ENCODE data around the gene FBXO47. TPM values are rescaled to one million over a fixed set of nuclear protein-coding genes. Genes with fewer than 3 reads are reported as not detected.
"Not testable (repeated sequence)": the region's sequence is repeated elsewhere in the genome, so short reads cannot be mapped to it uniquely, and the experiment has no call there.

The FBXO47 gene
- total and polyA plus RNA-seq, 2 of the 13 experiments (the other 11 are each of a cell fraction or from before 2014, with no cell fraction given): not detected

DNA sequence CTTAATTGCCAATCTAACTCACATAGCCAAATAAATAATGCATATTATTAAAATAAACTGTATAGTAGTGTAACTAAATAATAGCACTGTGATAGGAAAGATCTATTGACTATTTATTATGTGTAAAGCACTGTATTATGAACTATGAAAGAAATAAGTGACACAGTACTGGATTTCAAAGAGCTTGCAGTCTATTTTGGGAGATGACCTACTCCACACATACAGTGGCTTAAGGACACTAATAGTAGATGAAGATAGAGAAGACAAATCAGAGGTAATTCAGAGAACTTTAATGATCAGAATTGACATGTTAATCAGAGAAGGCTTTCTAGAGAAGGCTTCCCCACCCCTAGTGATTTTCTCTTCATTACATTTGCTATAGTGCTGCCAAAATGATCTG lies 27.2 kb downstream of the FBXO47 start:
- Histone ChIP-seq H3K27ac (ENCODE audit: extremely low read length, insufficient read depth, low read length) (no peak overlapping the region), H3K4me3 (replicated peaks in 1 of 3; ENCODE audit: insufficient read depth in 1 of 3, low read depth in 2 of 3, low read length in 3 of 3) (no peak overlapping the region), H3K9ac (ENCODE audit: insufficient read depth, low read depth, low read length) (no peak overlapping the region), H4K20me1 (ENCODE audit: insufficient read depth, low read length) (no peaks in the 10 kb centered on the region), H2AFZ (ENCODE audit: low read length) (no peak overlapping the region), H3K27me3 (ENCODE audit: control insufficient read depth in 1 of 2, insufficient read depth in 2 of 2, low read length in 2 of 2) (no peaks in the 10 kb centered on the region), H3K79me2 (ENCODE audit: insufficient read depth, low read length) (no peaks in the 10 kb centered on the region), H3K4me2 (ENCODE audit: low read depth, low read length) (no peak overlapping the region), H3K36me3 (replicated peaks in 1 of 2; ENCODE audit: control insufficient read depth in 1 of 2, insufficient read depth in 2 of 2, low read length in 2 of 2) (no peaks in the 10 kb centered on the region), H3K9me3 (ENCODE audit: low read length) (no peaks in the 10 kb centered on the region), H3K4me1 (ENCODE audit: insufficient read depth, low read length) (0 out of 2 replicates have a peak, but pooled peaks cover 4% of the 10 kb centered on the region)
- DNase-seq (ENCODE audit: low spot score): no peak
- ChIA-PET CTCF (ENCODE audit: low intra/inter-chr PET ratio, low total read pairs) (no interaction called here), POLR2A (interaction anchor here (0.6 kb wide), 2 partner anchors 23 to 112 kb away, joined by 3 read pairs; no protein-coding TSS in a partner anchor)
- FAIRE-seq: no peak
- in situ Hi-C loops (cut with HindIII; ENCODE audit: extremely low pct_ligation_motif_present, low pct_unique_long_range_greater_than_20kb) (no loop called here), intact Hi-C loops (cut with micrococcal nuclease; ENCODE audit: unreplicated experiment) (no loop called here)
- BruUV-seq (replicated peaks): no TSS peak
- no peak for TF ChIP-seq KLF16 (CRISPR knock-in tag; IDR thresholded peaks at IDR 0.05)
- TF ChIP-seq THYN1 (CRISPR knock-in tag; IDR thresholded peaks at IDR 0.05; ENCODE audit: borderline replicate concordance, low read depth): no peak
- TF ChIP-seq ZNF749 (CRISPR knock-in tag; IDR thresholded peaks at IDR 0.05; ENCODE audit: borderline replicate concordance): no peak
- no peak for TF ChIP-seq ZNF558 (CRISPR knock-in tag; IDR thresholded peaks at IDR 0.05; ENCODE audit: borderline replicate concordance)
- TF ChIP-seq, protein P1, sequence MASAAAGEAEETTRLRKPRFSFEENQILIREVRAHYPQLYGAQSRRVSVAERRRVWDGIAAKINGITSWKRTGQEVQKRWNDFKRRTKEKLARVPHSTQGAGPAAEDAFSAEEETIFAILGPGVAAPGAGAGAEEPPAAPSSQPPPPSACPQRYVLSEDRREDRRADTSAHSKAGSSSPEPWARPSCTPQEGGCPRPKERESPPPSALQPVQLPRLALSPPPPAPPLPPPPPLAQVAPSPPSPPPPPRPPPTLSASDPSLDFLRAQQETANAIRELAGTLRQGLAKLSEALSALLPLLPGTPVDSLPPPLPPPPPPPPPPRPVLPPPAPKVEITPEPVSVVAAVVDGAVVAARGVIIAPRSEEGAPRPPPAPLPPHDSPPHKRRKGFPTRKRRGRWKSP (CRISPR knock-in tag; IDR thresholded peaks at IDR 0.05): no peak
- ATAC-seq: no peak

DNA sequence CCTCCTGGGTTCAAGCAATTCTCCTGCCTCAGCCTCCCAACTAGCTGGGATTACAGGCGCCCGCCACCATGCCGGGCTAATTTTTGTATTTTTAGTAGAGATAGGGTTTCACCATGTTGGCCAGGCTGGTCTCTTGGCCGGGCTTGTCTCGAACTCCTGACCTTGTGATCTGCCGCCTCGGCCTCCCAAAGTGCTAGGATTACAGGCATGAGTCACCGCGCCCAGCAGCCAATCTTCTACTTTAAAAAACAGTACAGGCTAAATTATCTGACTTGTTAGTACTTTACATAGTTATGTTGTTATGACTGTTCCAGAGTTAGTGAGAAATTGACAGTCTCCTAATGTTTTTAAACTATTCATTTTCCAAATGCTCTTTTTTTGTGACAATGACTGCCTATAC lies 33.2 kb downstream of the FBXO47 start:
- CTCF ChIA-PET (ENCODE audit: low intra/inter-chr PET ratio, low total read pairs); H3K79me2 ChIP-seq (ENCODE audit: insufficient read depth, low read length); intact Hi-C loops (cut with micrococcal nuclease; ENCODE audit: unreplicated experiment); ATAC-seq; in situ Hi-C loops (cut with HindIII; ENCODE audit: extremely low pct_ligation_motif_present, low pct_unique_long_range_greater_than_20kb); H3K27me3 ChIP-seq (ENCODE audit: control insufficient read depth in 1 of 2, insufficient read depth in 2 of 2, low read length in 2 of 2); H3K9ac ChIP-seq (ENCODE audit: insufficient read depth, low read depth, low read length); H3K27ac ChIP-seq (ENCODE audit: extremely low read length, insufficient read depth, low read length); H2AFZ ChIP-seq (ENCODE audit: low read length); DNase-seq (ENCODE audit: low spot score); FAIRE-seq; H3K9me3 ChIP-seq (ENCODE audit: low read length); H3K36me3 ChIP-seq (replicated peaks in 1 of 2; ENCODE audit: control insufficient read depth in 1 of 2, insufficient read depth in 2 of 2, low read length in 2 of 2); POLR2A ChIA-PET; H4K20me1 ChIP-seq (ENCODE audit: insufficient read depth, low read length); H3K4me2 ChIP-seq (ENCODE audit: low read depth, low read length); BruUV-seq (replicated peaks); H3K4me3 ChIP-seq (replicated peaks in 1 of 3; ENCODE audit: insufficient read depth in 1 of 3, low read depth in 2 of 3, low read length in 3 of 3): not testable (repeated sequence)
- WGBS (ENCODE audit: low lambda C conversion rate): 55% methylated on average over 9 of the region's 9 CpGs
- H3K4me1 ChIP-seq (ENCODE audit: insufficient read depth, low read length): peaks cover 11% of the 10 kb centered on the region

DNA sequence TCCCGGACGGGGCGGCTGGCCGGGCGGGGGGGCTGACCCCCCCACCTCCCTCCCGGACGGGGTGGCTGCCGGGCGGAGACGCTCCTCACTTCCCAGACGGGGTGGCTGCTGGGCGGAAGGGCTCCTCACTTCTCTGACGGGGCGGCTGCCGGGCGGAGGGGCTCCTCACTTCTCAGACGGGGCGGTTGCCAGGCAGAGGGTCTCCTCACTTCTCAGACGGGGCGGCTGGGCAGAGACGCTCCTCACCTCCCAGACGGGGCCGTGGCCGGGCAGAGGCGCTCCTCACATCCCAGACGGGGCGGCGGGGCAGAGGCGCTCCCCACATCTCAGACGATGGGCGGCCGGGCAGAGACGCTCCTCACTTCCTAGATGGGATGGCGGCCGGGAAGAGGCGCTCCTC lies 36.4 kb downstream of the FBXO47 start:
- POLR2A ChIA-PET; H3K4me3 ChIP-seq (replicated peaks in 1 of 3; ENCODE audit: insufficient read depth in 1 of 3, low read depth in 2 of 3, low read length in 3 of 3); CTCF ChIA-PET (ENCODE audit: low intra/inter-chr PET ratio, low total read pairs); FAIRE-seq; H4K20me1 ChIP-seq (ENCODE audit: insufficient read depth, low read length); ATAC-seq; DNase-seq (ENCODE audit: low spot score); H2AFZ ChIP-seq (ENCODE audit: low read length); H3K27me3 ChIP-seq (ENCODE audit: control insufficient read depth in 1 of 2, insufficient read depth in 2 of 2, low read length in 2 of 2); intact Hi-C loops (cut with micrococcal nuclease; ENCODE audit: unreplicated experiment); BruUV-seq (replicated peaks); H3K9me3 ChIP-seq (ENCODE audit: low read length); H3K27ac ChIP-seq (ENCODE audit: extremely low read length, insufficient read depth, low read length); H3K79me2 ChIP-seq (ENCODE audit: insufficient read depth, low read length); H3K36me3 ChIP-seq (replicated peaks in 1 of 2; ENCODE audit: control insufficient read depth in 1 of 2, insufficient read depth in 2 of 2, low read length in 2 of 2); H3K9ac ChIP-seq (ENCODE audit: insufficient read depth, low read depth, low read length); H3K4me2 ChIP-seq (ENCODE audit: low read depth, low read length); in situ Hi-C loops (cut with HindIII; ENCODE audit: extremely low pct_ligation_motif_present, low pct_unique_long_range_greater_than_20kb): not testable (repeated sequence)
- peaks cover 11% of the 10 kb centered on the region for H3K4me1 ChIP-seq (ENCODE audit: insufficient read depth, low read length)
- WGBS (ENCODE audit: low lambda C conversion rate): 80% methylated on average over 2 of the region's 36 CpGs

All from HepG2 (cell line).